ENCODE results near the gene KMT5C.
A peak's percentile ranks its signal among the peaks of the same experiment; 100 is the strongest.
"Not testable (repeated sequence)": the region's sequence is repeated elsewhere in the genome, so short reads cannot be mapped to it uniquely, and the experiment has no call there.

KMT5C gene

GRCh38 chr19:55316646-55317045 is 23.0 kb upstream of the KMT5C start:
- DNase-seq (ENCODE audit: low read depth in 2 of 2): no peak

- DNase-seq (ENCODE audit: low read depth in 2 of 2): peak in 1 of 2 experiments; percentile 13
These were observed 19.9 kb upstream of the KMT5C start for GRCh38 chr19:55319785-55320184.

GRCh38 chr19:55320844-55321419 is 18.7 kb upstream of the KMT5C start:
- DNase-seq (ENCODE audit: low read depth in 2 of 2): no peak

GRCh38 chr19:55321466-55322137 is 18.1 kb upstream of the KMT5C start:
- no peak for DNase-seq (ENCODE audit: low read depth in 2 of 2)

DNA sequence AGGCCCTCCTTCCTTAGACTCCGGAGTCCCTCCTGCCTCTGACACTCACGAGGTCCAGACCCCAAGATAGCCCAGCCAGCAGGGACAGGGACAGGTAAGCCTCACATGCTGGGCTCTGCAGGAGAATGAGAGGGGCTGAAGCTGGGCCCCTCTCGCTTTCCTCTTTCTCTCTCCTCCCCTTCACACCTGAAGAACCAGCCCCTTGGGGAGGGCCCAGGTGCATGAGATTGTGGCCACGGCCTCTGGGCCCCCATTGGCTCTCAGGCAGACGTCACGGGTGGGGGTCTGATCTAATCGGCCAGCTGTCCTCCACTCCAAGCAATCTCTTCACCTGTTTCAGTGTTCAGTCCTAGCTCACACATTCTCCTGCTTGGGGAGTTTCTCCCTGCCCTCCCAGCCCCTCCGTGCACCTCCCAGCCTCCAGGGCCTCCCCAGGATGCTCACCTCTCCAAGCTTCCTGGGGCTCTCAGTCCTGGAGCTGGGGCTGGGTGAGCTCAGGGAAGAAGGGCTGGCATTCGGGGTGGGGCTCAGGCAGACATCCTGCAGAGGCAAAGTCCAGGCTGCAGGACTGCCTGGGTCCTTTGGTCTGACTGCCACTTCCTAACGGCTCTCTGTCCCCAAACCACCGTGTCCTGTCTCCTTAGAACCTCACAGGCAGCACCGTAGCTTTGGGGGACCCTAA is 17.3 kb upstream of the KMT5C start:
- no peak for DNase-seq (ENCODE audit: low read depth in 2 of 2)

DNA sequence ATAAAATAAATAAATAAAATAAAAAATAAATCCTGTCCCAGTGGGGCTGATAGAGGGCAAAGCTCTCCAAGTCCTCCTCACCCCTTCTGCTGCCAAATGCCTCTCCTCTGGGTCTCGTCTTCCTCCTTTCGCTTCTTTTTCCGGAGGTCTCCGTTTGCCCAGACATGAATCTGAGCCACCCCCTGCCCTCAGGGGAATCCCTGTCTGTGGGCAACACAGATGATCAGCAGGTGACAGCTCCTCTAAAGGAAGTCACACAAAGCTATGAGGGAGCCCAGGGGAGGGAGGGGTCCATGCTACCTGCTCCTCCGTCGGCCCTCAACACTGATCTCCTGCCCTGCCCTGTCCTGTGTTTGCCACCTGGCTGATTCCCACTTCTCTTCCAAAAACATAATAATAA is 15.0 kb upstream of the KMT5C start:
- DNase-seq (ENCODE audit: low read depth in 2 of 2): no peak

DNA sequence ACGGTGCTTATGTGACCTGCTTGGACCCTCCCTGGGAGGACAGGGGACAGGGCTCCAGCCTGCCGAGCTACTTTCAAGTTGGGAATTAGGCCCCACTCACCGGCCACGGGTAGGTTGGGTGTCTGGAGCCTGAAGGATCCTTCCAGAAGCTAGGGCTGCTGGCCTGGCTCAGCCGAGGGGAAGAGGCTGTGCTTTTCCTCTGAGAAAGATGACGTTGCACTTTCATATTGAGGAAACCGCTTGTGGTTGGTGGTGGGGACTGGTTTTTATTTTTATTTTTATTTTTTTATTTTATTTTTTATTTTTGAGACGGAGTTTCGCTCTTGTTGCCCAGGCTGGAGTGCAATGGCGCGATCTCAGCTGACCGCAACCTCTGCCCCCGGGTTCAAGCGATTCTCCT is 14.5 kb upstream of the KMT5C start, which contains the start of gene TMEM150B:
Gene TMEM150B, minus strand, starts transcription at position 170 of the 400 bp plus-strand sequence. CDS start 4,305 bp downstream, outside the sequence.
- no peak for DNase-seq (ENCODE audit: low read depth in 2 of 2)

DNA sequence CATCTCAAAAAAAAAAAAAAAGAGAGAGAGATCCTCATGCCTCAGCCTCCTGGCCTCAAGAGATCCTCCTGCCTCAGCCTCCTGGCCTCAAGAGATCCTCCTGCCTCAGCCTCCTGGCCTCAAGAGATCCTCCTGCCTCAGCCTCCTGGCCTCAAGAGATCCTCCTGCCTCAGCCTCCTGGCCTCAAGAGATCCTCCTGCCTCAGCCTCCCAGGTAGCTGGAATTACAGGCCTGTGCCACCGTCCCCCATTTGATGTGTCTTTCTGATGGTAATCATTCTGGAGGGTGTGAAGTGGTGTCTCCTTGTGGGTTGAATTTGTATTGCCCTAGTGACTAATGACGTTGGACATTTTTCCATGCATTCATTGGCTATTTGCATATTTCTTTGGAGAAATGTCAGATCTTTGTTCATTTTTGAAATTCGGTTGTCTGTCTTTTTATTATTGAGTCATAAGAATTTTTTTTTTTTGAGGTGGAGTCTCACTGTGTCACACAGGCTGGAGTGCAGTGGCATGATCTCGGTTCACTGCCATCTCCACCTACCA is 10.8 kb upstream of the KMT5C start:
- DNase-seq (ENCODE audit: low read depth in 2 of 2): not testable (repeated sequence)

- peak in 1 of 2 experiments; percentile 8 for DNase-seq (ENCODE audit: low read depth in 2 of 2)
These were observed 9.9 kb upstream of the KMT5C start for GRCh38 chr19:55329791-55330190.

- no peak for DNase-seq (ENCODE audit: low read depth in 2 of 2)
These were observed 5.8 kb upstream of the KMT5C start for GRCh38 chr19:55333870-55334269.

- no peak for DNase-seq (ENCODE audit: low read depth in 2 of 2)
These were observed 3.6 kb upstream of the KMT5C start for GRCh38 chr19:55336101-55336500.

DNA sequence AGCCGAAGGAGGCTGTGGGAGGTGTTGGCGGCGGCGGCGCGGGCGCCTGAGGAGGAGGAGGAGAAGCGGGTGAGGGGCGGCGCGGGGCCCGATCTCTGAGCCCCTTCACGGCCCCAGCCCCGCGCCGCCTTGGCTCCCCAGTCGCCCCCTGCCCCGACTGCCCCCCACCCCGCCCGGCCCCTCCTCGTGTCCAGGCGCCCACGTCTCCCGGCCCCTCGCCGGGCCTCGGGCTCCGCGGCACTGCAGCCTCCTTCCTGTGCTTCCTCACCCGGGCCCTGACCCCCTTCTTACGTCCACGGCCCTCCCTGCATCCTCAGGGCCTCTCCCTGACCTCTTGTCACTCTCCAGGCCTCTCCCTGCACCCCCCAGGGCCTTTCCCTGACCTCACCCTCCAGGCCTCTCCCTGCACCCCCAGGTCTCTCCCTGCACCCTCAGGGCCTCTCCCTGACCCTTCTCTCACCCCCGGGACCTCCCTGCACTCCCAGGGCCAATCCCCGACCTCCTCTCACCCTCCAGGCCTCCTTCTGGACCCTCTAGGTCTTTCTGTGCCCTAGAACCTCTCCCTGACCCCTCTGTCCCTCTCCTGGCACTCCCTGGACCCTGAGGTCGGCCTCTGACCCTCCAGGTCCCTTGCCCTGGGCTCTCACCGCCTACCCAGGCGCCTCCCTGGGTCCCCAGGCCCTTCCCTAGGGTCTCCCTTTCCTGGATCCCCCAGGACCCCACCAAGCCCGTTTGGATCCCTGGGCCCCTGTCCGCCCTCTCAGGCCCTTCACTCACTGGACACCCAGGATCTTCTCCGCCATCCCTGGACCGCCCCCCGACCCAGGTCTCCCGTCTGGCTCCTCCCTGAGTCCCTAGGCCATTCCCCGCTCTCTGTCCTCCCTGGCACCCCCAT is 460 bp downstream of the KMT5C start:
- no peak for DNase-seq (ENCODE audit: low read depth in 2 of 2)

DNA sequence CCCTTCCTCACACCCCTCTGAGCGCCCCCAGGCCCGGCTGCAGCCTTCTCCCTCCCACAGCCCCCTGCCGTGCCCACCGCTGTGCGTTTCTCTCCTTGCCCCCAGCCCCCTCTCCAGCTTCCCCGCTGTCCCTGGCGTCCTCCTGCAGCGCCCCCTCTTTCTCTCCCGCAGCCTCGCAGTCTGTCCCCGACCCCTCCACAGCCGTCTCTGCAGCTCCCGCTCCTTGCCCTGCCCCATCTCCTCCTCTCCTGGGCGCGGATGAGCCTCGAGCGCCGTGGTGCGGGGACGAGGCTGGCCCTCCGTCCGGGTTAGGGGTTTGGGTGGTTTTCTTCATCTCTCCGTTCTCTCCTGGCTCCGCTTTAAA is 1.1 kb downstream of the KMT5C start:
- DNase-seq (ENCODE audit: low read depth in 2 of 2): no peak

- DNase-seq (ENCODE audit: low read depth in 2 of 2): no peak
These were observed 1.5 kb downstream of the KMT5C start for GRCh38 chr19:55341171-55341588.

DNA sequence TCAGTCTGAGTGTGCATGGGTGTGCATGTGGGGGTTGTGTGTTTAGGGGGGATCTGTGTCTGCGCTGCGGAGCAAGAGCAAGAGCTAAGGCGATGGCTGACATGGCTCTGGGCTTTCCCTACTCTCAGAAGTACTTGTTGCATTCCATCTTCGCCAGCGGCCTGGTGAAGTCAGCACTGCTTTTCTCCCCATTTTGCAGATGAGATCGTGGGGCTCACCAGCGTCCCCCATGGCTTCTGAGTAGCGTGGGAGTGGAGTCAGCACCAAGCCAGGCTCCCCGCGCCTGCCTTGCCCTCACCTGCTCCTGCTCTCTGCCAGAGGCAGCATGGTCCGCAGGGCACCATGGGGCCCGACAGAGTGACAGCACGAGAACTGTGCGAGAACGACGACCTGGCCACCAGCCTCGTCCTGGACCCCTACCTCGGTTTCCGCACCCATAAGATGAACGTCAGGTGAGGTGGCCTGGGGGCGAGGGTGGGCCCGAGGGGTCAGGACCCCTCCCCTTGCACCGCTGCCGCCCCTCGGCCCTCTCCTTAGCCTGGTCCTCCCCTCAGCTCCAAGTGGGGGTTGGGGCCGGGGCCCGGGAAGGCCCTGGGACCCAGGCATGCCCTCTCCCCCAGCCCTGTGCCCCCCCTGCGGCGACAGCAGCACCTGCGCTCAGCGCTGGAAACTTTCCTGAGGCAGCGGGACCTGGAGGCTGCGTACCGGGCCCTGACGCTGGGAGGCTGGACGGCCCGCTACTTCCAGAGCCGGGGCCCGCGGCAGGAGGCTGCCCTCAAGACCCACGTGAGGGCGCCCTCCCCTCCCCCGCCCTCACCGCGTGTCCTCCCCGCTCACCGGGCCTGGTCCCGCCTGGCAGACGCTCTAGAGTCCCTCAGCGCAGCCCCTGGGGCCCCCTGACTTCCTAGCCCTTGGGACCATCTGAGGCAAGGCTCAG is 2.2 kb downstream of the KMT5C start:
- DNase-seq (ENCODE audit: low read depth in 2 of 2): no peak

DNA sequence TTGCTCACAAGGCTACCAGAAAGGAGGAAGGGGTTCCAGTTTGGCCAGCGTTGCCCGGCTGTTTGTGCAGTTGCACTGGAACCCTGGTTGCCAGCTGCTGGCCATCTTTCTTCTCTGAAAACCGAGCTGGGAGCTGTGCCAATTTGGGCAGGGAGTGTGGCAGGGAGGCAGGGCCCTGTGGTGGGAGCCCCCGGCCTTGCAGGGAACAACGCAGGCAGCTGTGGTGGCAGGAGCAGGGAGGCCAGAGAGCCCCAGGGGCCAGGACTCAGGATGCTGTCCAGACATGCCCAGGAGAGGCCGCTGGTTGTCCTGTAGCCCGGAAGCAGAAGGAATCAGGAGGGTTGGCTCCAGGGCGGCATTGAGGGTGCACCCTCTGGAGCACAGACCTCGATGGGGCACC is 4.8 kb downstream of the KMT5C start:
- no peak for DNase-seq (ENCODE audit: low read depth in 2 of 2)

GRCh38 chr19:55345101-55345817 is 5.6 kb downstream of the KMT5C start:
- DNase-seq (ENCODE audit: low read depth in 2 of 2): no peak

GRCh38 chr19:55345818-55346724 is 6.4 kb downstream of the KMT5C start:
- DNase-seq (ENCODE audit: low read depth in 2 of 2): no peak
